HEK293 (cell line): Measurements from ENCODE around the gene CTNNA2.

Experiments used
- CTCF ChIA-PET: fragments of 350-600 bp; formaldehyde crosslinking; extraction: SDS; loops from one replicate; lab custom pipeline; 2021; ENCODE audit warnings: antibody characterized with exemption; lab: Yijun Ruan, JAX
- POLR2A ChIA-PET: fragments of 300-600 bp; formaldehyde crosslinking; extraction: SDS; loops from one replicate; lab custom pipeline; 2020; ENCODE audit warnings: antibody characterized with exemption, inconsistent platforms; lab: Yijun Ruan, JAX
- H3K27ac ChIP-seq: fragments of 200-500 bp; sonication (Bioruptor generic); 2 replicates; pipeline ENCODE4 v1.5.1; 2014; ENCODE audit warnings: low read depth, low read length, control low read depth, inconsistent platforms; ENCODE audit errors: extremely low read depth
- H3K36me3 ChIP-seq, 2 experiments: fragments of 200-500 bp in 1 of 2; sonication (Bioruptor generic) in 1 of 2; 1 replicate in 1 of 2; 2 replicates in 1 of 2; pipeline ENCODE4 v1.5.1; 2014 to 2017; ENCODE audit warnings: inconsistent platforms in 2 of 2, low read length in 2 of 2; ENCODE audit not compliant: control insufficient read depth in 2 of 2, insufficient read depth in 1 of 2
- H3K4me1 ChIP-seq: fragments of 200-500 bp; sonication (Bioruptor generic); 2 replicates; pipeline ENCODE4 v1.5.1; 2014; ENCODE audit warnings: mild to moderate bottlenecking, low read length, inconsistent platforms; ENCODE audit not compliant: control insufficient read depth, insufficient read depth
- H3K4me3 ChIP-seq: 2 replicates; pipeline ENCODE4 v1.5.1; 2011; ENCODE audit warnings: low read depth, mild to moderate bottlenecking, control low read depth, low read length, moderate library complexity
- H3K9me3 ChIP-seq: fragments of 200-500 bp; sonication (Bioruptor generic); 2 replicates; pipeline ENCODE4 v1.5.1; 2014; ENCODE audit warnings: low read depth, low read length, inconsistent platforms; ENCODE audit not compliant: control insufficient read depth, insufficient read depth
- BCL11B ChIP-seq: fragments of 450-650 bp; formaldehyde crosslinking; IDR thresholded peaks from 2 replicates; pipeline ENCODE4 v1.5.1; 2016; ENCODE audit warnings: low read depth, missing biosample characterization, missing genetic modification characterization
- ELK4 ChIP-seq: IDR thresholded peaks from 2 replicates; pipeline ENCODE4 v1.6.1; 2011; ENCODE audit warnings: mild to moderate bottlenecking, low read depth, low read length, borderline replicate concordance
- HIC1 ChIP-seq: fragments of 450-650 bp; formaldehyde crosslinking; IDR thresholded peaks from 2 replicates; pipeline ENCODE4 v1.5.1; 2016; ENCODE audit warnings: missing biosample characterization, missing genetic modification characterization
- HOXC10 ChIP-seq: sonication (generic); formaldehyde crosslinking; IDR thresholded peaks from 2 replicates; pipeline ENCODE4 v1.8.1; 2023; ENCODE audit warnings: mild to moderate bottlenecking, missing genetic modification reagents
- MEIS1 ChIP-seq: sonication (generic); formaldehyde crosslinking; IDR thresholded peaks from 2 replicates; pipeline ENCODE4 v1.8.1; 2022; ENCODE audit warnings: missing genetic modification reagents, mild to moderate bottlenecking, borderline replicate concordance
- PRDM10 ChIP-seq: fragments of 450-650 bp; formaldehyde crosslinking; IDR thresholded peaks from 2 replicates; pipeline ENCODE4 v1.5.1; 2016; ENCODE audit warnings: missing biosample characterization, missing genetic modification characterization
- SP3 ChIP-seq: fragments of 450-650 bp; formaldehyde crosslinking; IDR thresholded peaks from 2 replicates; pipeline ENCODE4 v1.5.1; 2016; ENCODE audit warnings: missing biosample characterization, missing genetic modification characterization
- SP7 ChIP-seq: fragments of 450-650 bp; formaldehyde crosslinking; IDR thresholded peaks from 2 replicates; pipeline ENCODE4 v1.5.1; 2016; ENCODE audit warnings: missing biosample characterization, missing genetic modification characterization
- ZBTB48 ChIP-seq: fragments of 450-650 bp; formaldehyde crosslinking; IDR thresholded peaks from 2 replicates; pipeline ENCODE4 v1.5.1; 2016; ENCODE audit warnings: missing biosample characterization, missing genetic modification characterization
- ZEB2 ChIP-seq: fragments of 450-650 bp; formaldehyde crosslinking; IDR thresholded peaks from 2 replicates; pipeline ENCODE4 v1.5.1; 2016; ENCODE audit warnings: missing biosample characterization, missing genetic modification characterization
- ZNF146 ChIP-seq: fragments of 450-650 bp; formaldehyde crosslinking; IDR thresholded peaks from 2 replicates; pipeline ENCODE4 v1.5.1; 2016; ENCODE audit warnings: missing biosample characterization, missing genetic modification characterization
- ZNF223 ChIP-seq: fragments of 450-650 bp; formaldehyde crosslinking; IDR thresholded peaks from 2 replicates; pipeline ENCODE4 v1.5.1; 2016; ENCODE audit warnings: missing biosample characterization, missing genetic modification characterization
- ZNF510 ChIP-seq: fragments of 450-650 bp; formaldehyde crosslinking; IDR thresholded peaks from 2 replicates; pipeline ENCODE4 v1.5.1; 2018; ENCODE audit warnings: mild to moderate bottlenecking, missing genetic modification characterization, missing biosample characterization; ENCODE audit not compliant: insufficient replicate concordance
- ZNF704 ChIP-seq: fragments of 450-650 bp; formaldehyde crosslinking; IDR thresholded peaks from 2 replicates; pipeline ENCODE4 v1.5.1; 2016; ENCODE audit warnings: missing biosample characterization, missing genetic modification characterization
- ZNF785 ChIP-seq: fragments of 450-650 bp; formaldehyde crosslinking; IDR thresholded peaks from 2 replicates; pipeline ENCODE4 v1.5.1; 2016; ENCODE audit warnings: missing biosample characterization, missing genetic modification characterization
- ZSCAN18 ChIP-seq: fragments of 450-650 bp; formaldehyde crosslinking; IDR thresholded peaks from 2 replicates; pipeline ENCODE4 v1.5.1; 2016; ENCODE audit warnings: missing biosample characterization, missing genetic modification characterization

CTNNA2 gene

GRCh38 chr2:80519699-80520291 lies 1006.9 kb downstream of the CTNNA2 start (continued):
- TF ChIP-seq ZNF704: no peak

- Histone ChIP-seq H3K9me3 (no peaks in the 10 kb centered on the region), H3K4me1 (no peaks in the 10 kb centered on the region), H3K36me3 (no peaks in the 10 kb centered on the region), H3K27ac (no peak overlapping the region), H3K4me3 (no peak overlapping the region)
- CTCF ChIA-PET: interaction anchor here (0.7 to 1.1 kb wide), 2 partner anchors 26 to 109 kb away, joined by 3 to 4 read pairs; no protein-coding TSS in a partner anchor
- TF ChIP-seq ZNF146 (tag by site-specific recombination) (no peak), HIC1 (tag by site-specific recombination) (no peak), ELK4 (no peak), ZBTB48 (tag by site-specific recombination) (no peak), ZEB2 (tag by site-specific recombination) (no peak), BCL11B (tag by site-specific recombination) (no peak), HOXC10 (CRISPR knock-in tag) (no peak), ZNF223 (tag by site-specific recombination) (no peak), PRDM10 (tag by site-specific recombination) (no peak), SP3 (no peak), SP7 (tag by site-specific recombination) (no peak), ZSCAN18 (tag by site-specific recombination) (no peak), ZNF510 (tag by site-specific recombination) (no peak), ZNF785 (no peak), MEIS1 (CRISPR knock-in tag) (no peak)
- POLR2A ChIA-PET: no interaction called here
These were observed 1012.3 kb downstream of the CTNNA2 start for GRCh38 chr2:80525152-80525551.
